Liver (tissue), 9 donors: Measurements from ENCODE around the gene CST8. TPM values are rescaled to one million over a fixed set of nuclear protein-coding genes. Genes with fewer than 3 reads are reported as not detected.

ENCODE experiments used
- DNase-seq: peaks from one replicate; pipeline ENCODE4 v3.0.0-alpha.2; 2017; ENCODE audit warnings: low spot score
- H3K27ac ChIP-seq, 2 donors: one replicate each; pipeline ENCODE4 v1.7.0; 2013; ENCODE audit warnings: inconsistent platforms in 2 of 2, low read length in 2 of 2, control low read depth in 1 of 2, low read depth in 1 of 2, mild to moderate bottlenecking in 1 of 2
- H3K27me3 ChIP-seq, 4 donors: one replicate each; pipeline versions ENCODE4 v1.6.1 to v1.7.0; 2013; ENCODE audit warnings: low read length in 3 of 4, inconsistent platforms in 1 of 4, mild to moderate bottlenecking in 1 of 4, moderate library complexity in 1 of 4; ENCODE audit not compliant: control insufficient read depth in 4 of 4, insufficient read depth in 4 of 4
- H3K36me3 ChIP-seq, 4 donors: one replicate each; pipeline versions ENCODE4 v1.6.1 to v1.7.0; 2013; ENCODE audit warnings: low read length in 3 of 4, mild to moderate bottlenecking in 3 of 4, low read depth in 1 of 4, moderate library complexity in 1 of 4; ENCODE audit not compliant: control insufficient read depth in 4 of 4, insufficient read depth in 3 of 4
- H3K4me1 ChIP-seq, 4 donors: one replicate each; pipeline versions ENCODE4 v1.6.1 to v1.7.0; 2013; ENCODE audit warnings: low read length in 3 of 4, mild to moderate bottlenecking in 3 of 4, moderate library complexity in 1 of 4; ENCODE audit not compliant: control insufficient read depth in 4 of 4, insufficient read depth in 4 of 4
- H3K4me3 ChIP-seq, 3 donors: one replicate each; pipeline versions ENCODE4 v1.6.1 to v1.7.0; 2013; ENCODE audit warnings: low read length in 3 of 3, control low read depth in 1 of 3, low read depth in 1 of 3, mild to moderate bottlenecking in 1 of 3
- H3K9ac ChIP-seq, 2 donors: one replicate each; pipeline ENCODE4 v1.7.0; 2013; ENCODE audit warnings: low read length in 2 of 2, mild to moderate bottlenecking in 2 of 2, moderate library complexity in 2 of 2, control low read depth in 1 of 2, low read depth in 1 of 2
- H3K9me3 ChIP-seq, 4 donors: one replicate each; pipeline versions ENCODE4 v1.6.1 to v1.7.0; 2013; ENCODE audit warnings: low read length in 3 of 4; ENCODE audit not compliant: control insufficient read depth in 4 of 4
- EGR1 ChIP-seq, 2 donors: IDR thresholded peaks; 2 replicates each; pipeline ENCODE4 v1.6.1; 2016 to 2018; ENCODE audit warnings: antibody characterized with exemption in 2 of 2, low read depth in 2 of 2
- FOXA1 ChIP-seq: IDR thresholded peaks from 2 replicates; pipeline ENCODE4 v1.6.1; 2016; ENCODE audit warnings: antibody characterized with exemption
- FOXA2 ChIP-seq: IDR thresholded peaks from 2 replicates; pipeline ENCODE4 v1.6.1; 2016; ENCODE audit warnings: antibody characterized with exemption
- GABPA ChIP-seq, 2 donors: IDR thresholded peaks in 1 of 2; conservative IDR thresholded peaks in 1 of 2; 2 replicates each; pipeline ENCODE4 v1.6.1; 2016; ENCODE audit warnings: antibody characterized with exemption in 2 of 2, mild to moderate bottlenecking in 1 of 2, moderate library complexity in 1 of 2
- HNF4A ChIP-seq, 2 donors: conservative IDR thresholded peaks; 2 replicates each; pipeline ENCODE4 v1.6.1; 2016; ENCODE audit warnings: antibody characterized with exemption in 2 of 2, mild to moderate bottlenecking in 2 of 2
- JUND ChIP-seq, 2 donors: IDR thresholded peaks; 2 replicates each; pipeline ENCODE4 v1.6.1; 2016; ENCODE audit warnings: antibody characterized with exemption in 2 of 2
- MAX ChIP-seq: IDR thresholded peaks from 2 replicates; pipeline ENCODE4 v1.6.1; 2016; ENCODE audit warnings: antibody characterized with exemption
- NR2F2 ChIP-seq: IDR thresholded peaks from 2 replicates; pipeline ENCODE4 v1.6.1; 2016; ENCODE audit warnings: antibody characterized with exemption
- RAD21 ChIP-seq, 2 donors: IDR thresholded peaks; 2 replicates each; pipeline ENCODE4 v1.6.1; 2016; ENCODE audit warnings: antibody characterized with exemption in 2 of 2, mild to moderate bottlenecking in 2 of 2
- RXRA ChIP-seq, 2 donors: IDR thresholded peaks; 2 replicates each; pipeline ENCODE4 v1.6.1; 2017 to 2018; ENCODE audit warnings: antibody characterized with exemption in 2 of 2, mild to moderate bottlenecking in 1 of 2
- SP1 ChIP-seq: IDR thresholded peaks from 2 replicates; pipeline ENCODE4 v1.6.1; 2018; ENCODE audit warnings: antibody characterized with exemption, mild to moderate bottlenecking
- TAF1 ChIP-seq: conservative IDR thresholded peaks from 2 replicates; pipeline ENCODE4 v1.6.1; 2016; ENCODE audit warnings: antibody characterized with exemption, mild to moderate bottlenecking
- YY1 ChIP-seq: IDR thresholded peaks from 2 replicates; pipeline ENCODE4 v1.6.1; 2016; ENCODE audit warnings: antibody characterized with exemption, mild to moderate bottlenecking
- ZBTB33 ChIP-seq: IDR thresholded peaks from 2 replicates; pipeline ENCODE4 v1.6.1; 2016; ENCODE audit warnings: antibody characterized with exemption
- WGBS: extraction: QIAGEN DNeasy Blood & Tissue Kit; methylation state at CpG from one replicate; pipeline ENCODE4 v1.1.7; 2013; 5-methylcytosine and 5-hydroxymethylcytosine counted together
- polyA plus RNA-seq, 2 donors: library from polyadenylated mRNA; stranded (reverse) in 1 of 2; unstranded in 1 of 2; fragments of 200-250 nt in 1 of 2; fragments of >200 nt in 1 of 2; fragmentation: Nextera tagmentation in 1 of 2; extraction: Ambion mirVana in 1 of 2; gene quantifications; one replicate each; pipeline versions ENCODE4 v1.2.1 to v1.2.3, GENCODE V29; 2013 to 2015
- total RNA-seq, 2 donors: library from RNA; depleted of rRNA; stranded (reverse); fragments of >200 nt; gene quantifications; one replicate each; pipeline ENCODE4 v1.2.3, GENCODE V29; 2014
- TF ChIP-seq, protein P1 (sequence below): IDR thresholded peaks from 2 replicates; pipeline ENCODE4 v1.6.1; 2016; ENCODE audit warnings: antibody characterized with exemption, mild to moderate bottlenecking
- donor health status: healthy.
- donor health status: healthy.
- donor health status: healthy.
- donor health status: healthy.
- donor health status: healthy.

The CST8 gene
- total and polyA plus RNA-seq, 4 donors, result not detected

DNA sequence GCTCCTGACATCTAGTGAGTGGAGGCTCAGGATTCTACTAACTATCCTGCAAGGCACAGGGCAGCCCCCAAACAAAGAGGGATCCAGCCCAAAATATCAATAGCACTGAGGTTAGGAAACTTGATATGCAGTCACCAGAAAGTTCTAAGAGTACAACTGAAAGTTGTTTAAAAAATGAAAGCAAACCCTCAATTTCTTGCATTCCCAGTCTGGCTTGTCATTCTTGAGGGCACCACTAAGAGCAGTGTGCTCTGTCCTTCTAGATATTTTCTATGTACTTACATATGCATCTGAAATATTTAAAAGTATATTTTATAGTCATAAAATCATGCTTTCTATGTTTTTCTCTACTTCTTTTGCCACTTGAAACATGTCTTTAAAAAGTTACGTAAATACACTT lies 35.9 kb downstream of the CST8 start:
- no peaks in the 10 kb centered on the region for H3K36me3 ChIP-seq
- peaks cover 0 to 4% (median 0%) of the 10 kb centered on the region in 4 donors for H3K9me3 ChIP-seq
- no peak overlapping the region for H3K4me3 ChIP-seq
- H3K27ac ChIP-seq, result no peak overlapping the region
- 98% methylated on average over 1 of the region's 1 CpG for WGBS
- H3K4me1 ChIP-seq, result no peaks in the 10 kb centered on the region
- DNase-seq, result no peak
- no peaks in the 10 kb centered on the region for H3K27me3 ChIP-seq
- H3K9ac ChIP-seq, result no peak overlapping the region
- TF ChIP-seq TAF1 (no peak), ZBTB33 (no peak), FOXA1 (no peak), SP1 (no peak), RXRA (IDR thresholded peaks at IDR 0.05) (no peak), YY1 (no peak)
- TF ChIP-seq, protein P1, sequence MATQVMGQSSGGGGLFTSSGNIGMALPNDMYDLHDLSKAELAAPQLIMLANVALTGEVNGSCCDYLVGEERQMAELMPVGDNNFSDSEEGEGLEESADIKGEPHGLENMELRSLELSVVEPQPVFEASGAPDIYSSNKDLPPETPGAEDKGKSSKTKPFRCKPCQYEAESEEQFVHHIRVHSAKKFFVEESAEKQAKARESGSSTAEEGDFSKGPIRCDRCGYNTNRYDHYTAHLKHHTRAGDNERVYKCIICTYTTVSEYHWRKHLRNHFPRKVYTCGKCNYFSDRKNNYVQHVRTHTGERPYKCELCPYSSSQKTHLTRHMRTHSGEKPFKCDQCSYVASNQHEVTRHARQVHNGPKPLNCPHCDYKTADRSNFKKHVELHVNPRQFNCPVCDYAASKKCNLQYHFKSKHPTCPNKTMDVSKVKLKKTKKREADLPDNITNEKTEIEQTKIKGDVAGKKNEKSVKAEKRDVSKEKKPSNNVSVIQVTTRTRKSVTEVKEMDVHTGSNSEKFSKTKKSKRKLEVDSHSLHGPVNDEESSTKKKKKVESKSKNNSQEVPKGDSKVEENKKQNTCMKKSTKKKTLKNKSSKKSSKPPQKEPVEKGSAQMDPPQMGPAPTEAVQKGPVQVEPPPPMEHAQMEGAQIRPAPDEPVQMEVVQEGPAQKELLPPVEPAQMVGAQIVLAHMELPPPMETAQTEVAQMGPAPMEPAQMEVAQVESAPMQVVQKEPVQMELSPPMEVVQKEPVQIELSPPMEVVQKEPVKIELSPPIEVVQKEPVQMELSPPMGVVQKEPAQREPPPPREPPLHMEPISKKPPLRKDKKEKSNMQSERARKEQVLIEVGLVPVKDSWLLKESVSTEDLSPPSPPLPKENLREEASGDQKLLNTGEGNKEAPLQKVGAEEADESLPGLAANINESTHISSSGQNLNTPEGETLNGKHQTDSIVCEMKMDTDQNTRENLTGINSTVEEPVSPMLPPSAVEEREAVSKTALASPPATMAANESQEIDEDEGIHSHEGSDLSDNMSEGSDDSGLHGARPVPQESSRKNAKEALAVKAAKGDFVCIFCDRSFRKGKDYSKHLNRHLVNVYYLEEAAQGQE, result no peak

GRCh38 chr20:23528867-23529431 lies 38.0 kb downstream of the CST8 start:
- TF ChIP-seq RAD21 (IDR thresholded peaks at IDR 0.05) (no peak), ZBTB33 (no peak), FOXA2 (no peak), SP1 (no peak), EGR1 (IDR thresholded peaks at IDR 0.05; ENCODE audit: low read depth in 2 of 2) (no peak), RXRA (IDR thresholded peaks at IDR 0.05) (no peak), HNF4A (conservative IDR thresholded peaks at IDR 0.05) (no peak), JUND (IDR thresholded peaks at IDR 0.05) (no peak), FOXA1 (no peak), NR2F2 (no peak), TAF1 (no peak), GABPA (IDR thresholded peaks at IDR 0.05 in 1 of 2, conservative IDR thresholded peaks at IDR 0.05 in 1 of 2) (no peak), MAX (no peak)
- TF ChIP-seq, protein P1, result no peak
- Histone ChIP-seq H3K27me3 (no peaks in the 10 kb centered on the region), H3K4me1 (no peaks in the 10 kb centered on the region), H3K27ac (no peak overlapping the region), H3K9me3 (peaks cover 0 to 4% (median 0%) of the 10 kb centered on the region in 4 donors), H3K36me3 (no peaks in the 10 kb centered on the region), H3K9ac (no peak overlapping the region), H3K4me3 (no peak overlapping the region)
- 56% methylated on average over 1 of the region's 1 CpG for WGBS
- no peak for DNase-seq
